ENCODE measurements around the gene OR1D5.

DNA sequence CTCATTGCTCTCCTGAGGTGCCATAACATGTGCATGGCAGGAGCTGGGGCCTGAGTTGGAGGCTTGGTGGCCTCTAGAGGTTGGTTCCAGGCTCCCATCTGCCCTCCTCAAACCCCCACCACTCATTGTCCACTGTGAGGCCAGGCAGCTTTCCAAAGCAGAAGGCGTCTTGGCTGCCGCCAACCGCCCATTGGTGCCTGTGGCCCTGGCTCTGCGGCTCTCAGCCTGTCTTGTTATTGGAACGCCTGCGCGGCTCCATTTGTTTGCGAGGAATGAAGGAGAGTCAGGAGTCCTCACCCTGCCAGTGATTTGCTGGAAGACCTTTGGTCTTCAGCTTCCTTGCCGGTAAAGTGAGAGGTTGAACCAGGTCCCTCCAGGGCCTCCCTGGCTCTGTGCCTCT is 43.6 kb downstream of the OR1D5 start:
- TF ChIP-seq CTCF (IDR thresholded peaks at IDR 0.05 in 2 of 3, conservative IDR thresholded peaks at IDR 0.05 in 1 of 3; ENCODE audit: control insufficient read depth in 2 of 3, extremely low read depth in 1 of 3, insufficient read depth in 1 of 3, low read depth in 3 of 3, low read length in 3 of 3): no peak
- TF ChIP-seq SMC3 (IDR thresholded peaks at IDR 0.05; ENCODE audit: borderline replicate concordance, low read length): no peak
- TF ChIP-seq USF2 (IDR thresholded peaks at IDR 0.05; ENCODE audit: borderline replicate concordance, low read depth, low read length): no peak

All from GM12878 (cell line).